ENCODE measurements around the gene GRK6. TPM values are rescaled to one million over a fixed set of nuclear protein-coding genes. Genes with fewer than 3 reads are reported as not detected.

GRK6 gene
- total RNA-seq, 1 experiment from 2014 or later: 103 TPM

DNA sequence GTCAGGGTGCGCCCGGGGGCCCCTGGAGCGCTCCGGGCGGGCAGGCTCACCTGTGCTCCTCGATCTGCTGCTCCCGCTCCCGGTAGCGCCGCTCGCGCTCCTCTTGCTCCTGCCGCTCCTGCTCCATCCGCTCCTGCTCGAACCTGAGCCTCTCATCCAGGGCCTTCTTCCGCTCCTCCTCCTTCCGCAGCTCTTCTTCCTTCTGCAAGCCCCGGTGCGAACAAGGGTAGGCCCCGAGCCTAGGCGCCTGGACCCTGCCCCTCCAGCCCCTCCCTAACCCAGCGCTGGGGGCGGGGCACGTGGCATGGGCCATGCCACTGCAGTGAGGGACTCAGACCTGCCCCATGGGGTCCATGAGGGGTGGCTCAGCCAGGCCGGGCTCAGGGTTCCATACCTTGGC, 40.4 kb downstream of the GRK6 start:
- Histone ChIP-seq H3K36me3 (peaks cover 79% of the 10 kb centered on the region), H3K27ac (no peak overlapping the region), H3K4me3 (no peak overlapping the region), H3K9me3 (replicated peaks) (no peaks in the 10 kb centered on the region), H3K4me1 (replicated peaks) (peaks cover 42% of the 10 kb centered on the region), H3K27me3 (replicated peaks) (no peaks in the 10 kb centered on the region)
- no peak for DNase-seq (ENCODE audit: low read depth in 1 of 2, low spot score in 2 of 2)

DNA sequence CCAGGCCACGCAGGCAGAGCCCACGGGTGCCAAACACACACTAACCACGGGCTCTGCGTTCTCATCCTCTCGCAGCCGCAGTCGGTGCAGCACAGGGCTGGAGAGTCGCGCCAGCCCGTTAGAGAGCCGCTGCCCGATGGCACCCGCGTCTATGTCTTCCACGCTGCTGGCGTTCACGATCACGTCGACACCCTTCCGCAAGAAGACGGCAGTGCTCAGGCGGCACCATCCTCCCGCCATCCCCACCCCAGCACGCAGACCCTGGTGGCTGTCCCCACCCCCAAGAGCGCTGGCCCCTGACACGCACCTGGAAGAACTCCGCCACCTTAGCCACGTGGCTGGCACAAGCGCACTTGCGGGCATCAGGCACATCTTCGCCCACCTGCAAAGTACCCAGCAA, 41.0 kb downstream of the GRK6 start:
- no peak for DNase-seq (ENCODE audit: low read depth in 1 of 2, low spot score in 2 of 2)
- Histone ChIP-seq H3K27ac (no peak overlapping the region), H3K27me3 (replicated peaks) (no peaks in the 10 kb centered on the region), H3K4me1 (replicated peaks) (peaks cover 43% of the 10 kb centered on the region), H3K36me3 (peaks cover 84% of the 10 kb centered on the region), H3K4me3 (no peak overlapping the region), H3K9me3 (replicated peaks) (no peaks in the 10 kb centered on the region)

- Histone ChIP-seq H3K27me3 (replicated peaks) (no peaks in the 10 kb centered on the region), H3K36me3 (peaks cover 86% of the 10 kb centered on the region), H3K4me3 (no peak overlapping the region), H3K4me1 (replicated peaks) (peaks cover 46% of the 10 kb centered on the region), H3K27ac (no peak overlapping the region), H3K9me3 (replicated peaks) (no peaks in the 10 kb centered on the region)
- no peak for DNase-seq (ENCODE audit: low read depth in 1 of 2, low spot score in 2 of 2)
These were observed 41.8 kb downstream of the GRK6 start for GRCh38 chr5:177468329-177468684.

GRCh38 chr5:177468685-177469628, 42.5 kb downstream of the GRK6 start:
- no peak overlapping the region for H3K4me3 ChIP-seq
- H3K9me3 ChIP-seq (replicated peaks): no peaks in the 10 kb centered on the region
- H3K36me3 ChIP-seq: peaks cover 81% of the 10 kb centered on the region
- no peaks in the 10 kb centered on the region for H3K27me3 ChIP-seq (replicated peaks)
- H3K27ac ChIP-seq: peak overlapping the region; percentile 11; the same call in 1 of the 2 replicates
- peaks cover 46% of the 10 kb centered on the region for H3K4me1 ChIP-seq (replicated peaks)
- DNase-seq (ENCODE audit: low read depth in 1 of 2, low spot score in 2 of 2): no peak

- Histone ChIP-seq H3K4me1 (replicated peaks) (peaks cover 46% of the 10 kb centered on the region), H3K4me3 (no peak overlapping the region), H3K27ac (no peak overlapping the region), H3K36me3 (peaks cover 77% of the 10 kb centered on the region), H3K9me3 (replicated peaks) (no peaks in the 10 kb centered on the region), H3K27me3 (replicated peaks) (no peaks in the 10 kb centered on the region)
- no peak for DNase-seq (ENCODE audit: low read depth in 1 of 2, low spot score in 2 of 2)
These were observed 43.5 kb downstream of the GRK6 start for GRCh38 chr5:177469750-177470525.

- Histone ChIP-seq H3K36me3 (peaks cover 68% of the 10 kb centered on the region), H3K27ac (peak overlapping the region; percentile 35), H3K9me3 (replicated peaks) (no peaks in the 10 kb centered on the region), H3K4me1 (replicated peaks) (peaks cover 50% of the 10 kb centered on the region), H3K27me3 (replicated peaks) (no peaks in the 10 kb centered on the region), H3K4me3 (no peak overlapping the region)
- no peak for DNase-seq (ENCODE audit: low read depth in 1 of 2, low spot score in 2 of 2)
These were observed 44.5 kb downstream of the GRK6 start for GRCh38 chr5:177470759-177471536.

- peaks cover 56% of the 10 kb centered on the region for H3K4me1 ChIP-seq (replicated peaks)
These were observed 45.3 kb downstream of the GRK6 start for GRCh38 chr5:177471610-177472356.

DNA sequence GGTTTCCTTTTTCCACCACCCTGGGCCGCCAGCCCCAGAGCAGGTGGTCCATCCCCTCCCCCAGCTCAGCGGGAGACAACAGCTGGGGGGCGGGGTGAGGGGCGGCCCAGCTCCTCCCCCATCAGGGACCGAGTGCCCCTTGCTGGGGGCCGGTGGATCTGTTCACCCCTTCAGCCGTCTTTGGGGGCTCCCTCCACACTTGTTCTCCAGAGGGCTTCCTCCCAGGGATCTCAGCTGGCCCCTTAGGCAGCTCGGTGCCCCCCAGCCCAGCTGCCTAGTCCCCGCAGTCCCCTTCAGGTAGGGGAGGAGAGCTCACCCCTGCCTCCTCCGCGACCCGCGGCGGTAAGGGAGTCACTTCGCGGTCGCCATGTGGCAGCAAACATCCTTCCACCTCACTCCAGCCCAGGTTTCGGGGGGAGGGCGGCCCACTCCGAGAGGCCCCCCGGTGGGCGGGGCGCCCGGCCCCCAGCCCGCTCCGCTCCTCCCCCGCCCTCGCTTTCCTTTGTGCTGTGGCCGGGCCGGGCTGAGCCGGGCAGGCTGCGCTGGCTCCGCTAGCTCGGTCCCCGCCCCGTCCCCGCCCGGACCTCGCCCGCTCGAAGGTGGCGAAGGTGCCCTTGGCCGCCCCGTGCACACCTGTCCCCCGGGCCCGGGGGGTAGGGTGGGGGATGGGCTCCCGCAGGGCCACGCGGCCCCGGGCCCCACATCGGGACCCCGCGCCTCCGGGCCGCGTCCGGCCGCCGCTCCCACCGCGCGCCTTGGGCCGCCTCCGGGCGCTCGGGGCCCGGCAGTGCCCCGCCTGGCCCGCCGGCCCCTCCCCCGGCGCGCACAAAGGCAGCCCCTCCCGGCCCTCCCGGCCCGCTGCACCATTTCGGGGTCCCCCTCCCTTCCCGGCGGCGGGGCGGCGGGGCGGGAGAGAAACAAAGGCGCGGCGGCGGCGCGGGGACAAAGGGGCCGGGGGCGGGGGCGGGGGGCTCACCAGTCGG, 46.3 kb downstream of the GRK6 start:
- no peak overlapping the region; the same call in 1 of the 2 replicates for H3K27ac ChIP-seq
- no peaks in the 10 kb centered on the region for H3K27me3 ChIP-seq (replicated peaks)
- H3K4me1 ChIP-seq (replicated peaks): peaks cover 63% of the 10 kb centered on the region
- H3K4me3 ChIP-seq: peak overlapping the region; percentile 78
- peaks cover 52% of the 10 kb centered on the region for H3K36me3 ChIP-seq
- DNase-seq (ENCODE audit: low read depth in 1 of 2, low spot score in 2 of 2): no peak
- H3K9me3 ChIP-seq (replicated peaks): no peaks in the 10 kb centered on the region

More at GRCh38 chr5:177471610-177472356, 45.3 kb downstream of the GRK6 start:
- H3K36me3 ChIP-seq: peaks cover 59% of the 10 kb centered on the region
- H3K4me3 ChIP-seq: peak overlapping the region; percentile 78
- no peak for DNase-seq (ENCODE audit: low read depth in 1 of 2, low spot score in 2 of 2)
- no peaks in the 10 kb centered on the region for H3K9me3 ChIP-seq (replicated peaks)
- H3K27me3 ChIP-seq (replicated peaks): no peaks in the 10 kb centered on the region
- peak overlapping the region; percentile 35 for H3K27ac ChIP-seq

- H3K9me3 ChIP-seq (replicated peaks): no peaks in the 10 kb centered on the region
- H3K4me3 ChIP-seq: peak within 1 kb of the TSS; percentile 78
- H3K27me3 ChIP-seq (replicated peaks): no peaks in the 10 kb centered on the region
- H3K4me1 ChIP-seq (replicated peaks): peaks cover 60% of the 10 kb centered on the region
- DNase-seq (ENCODE audit: low read depth in 1 of 2, low spot score in 2 of 2): no peak
- no peak within 1 kb of the TSS; the same call in 1 of the 2 replicates for H3K27ac ChIP-seq
- H3K36me3 ChIP-seq: peaks cover 54% of the 10 kb centered on the region
These were observed 47.0 kb downstream of the GRK6 start, which contains the start of gene DBN1 for GRCh38 chr5:177473443-177474001. Gene DBN1, minus strand, starts transcription at chr5:177473634. Its CDS starts 113 bp downstream, at chr5:177473521.

GRCh38 chr5:177474002-177474476, 47.6 kb downstream of the GRK6 start:
- peaks cover 55% of the 10 kb centered on the region for H3K4me1 ChIP-seq (replicated peaks)
- no peaks in the 10 kb centered on the region for H3K9me3 ChIP-seq (replicated peaks)
- no peak overlapping the region for H3K4me3 ChIP-seq
- no peak for DNase-seq (ENCODE audit: low read depth in 1 of 2, low spot score in 2 of 2)
- H3K27ac ChIP-seq: no peak overlapping the region
- peaks cover 54% of the 10 kb centered on the region for H3K36me3 ChIP-seq
- no peaks in the 10 kb centered on the region for H3K27me3 ChIP-seq (replicated peaks)

- Histone ChIP-seq H3K4me3 (no peak overlapping the region), H3K4me1 (replicated peaks) (peaks cover 45% of the 10 kb centered on the region), H3K9me3 (replicated peaks) (no peaks in the 10 kb centered on the region), H3K27me3 (replicated peaks) (no peaks in the 10 kb centered on the region), H3K27ac (no peak overlapping the region), H3K36me3 (peaks cover 55% of the 10 kb centered on the region)
- no peak for DNase-seq (ENCODE audit: low read depth in 1 of 2, low spot score in 2 of 2)
These were observed 48.5 kb downstream of the GRK6 start for GRCh38 chr5:177474846-177475562.
